Mucosa of stomach (tissue), 1 donor: ENCODE results near the gene VWA8.

Experiments
- H3K27me3 ChIP-seq: one replicate; pipeline ENCODE4 v1.7.0; 2013; ENCODE audit warnings: mild to moderate bottlenecking, low read length; ENCODE audit not compliant: control insufficient read depth, insufficient read depth
- H3K36me3 ChIP-seq: one replicate; pipeline ENCODE4 v1.7.0; 2013; ENCODE audit warnings: low read length; ENCODE audit not compliant: control insufficient read depth, insufficient read depth
- H3K4me1 ChIP-seq: one replicate; pipeline ENCODE4 v1.7.0; 2013; ENCODE audit warnings: mild to moderate bottlenecking, low read length; ENCODE audit not compliant: control insufficient read depth, insufficient read depth
- H3K4me3 ChIP-seq: one replicate; pipeline ENCODE4 v1.7.0; 2013; ENCODE audit warnings: low read length
- H3K9ac ChIP-seq: one replicate; pipeline ENCODE4 v1.7.0; 2013; ENCODE audit warnings: mild to moderate bottlenecking, low read length, moderate library complexity
- H3K9me3 ChIP-seq: one replicate; pipeline ENCODE4 v1.7.0; 2013; ENCODE audit warnings: mild to moderate bottlenecking, low read length, moderate library complexity; ENCODE audit not compliant: control insufficient read depth
- donor health status: Pancreatic carcinoma.

The VWA8 gene

GRCh38 chr13:41709511-41709910, 251.4 kb downstream of the VWA8 start:
- H3K27me3 ChIP-seq = no peaks in the 10 kb centered on the region
- no peaks in the 10 kb centered on the region for H3K9me3 ChIP-seq
- no peak overlapping the region for H3K9ac ChIP-seq
- H3K4me3 ChIP-seq = no peak overlapping the region
- no peaks in the 10 kb centered on the region for H3K4me1 ChIP-seq
- no peaks in the 10 kb centered on the region for H3K36me3 ChIP-seq

- no peaks in the 10 kb centered on the region for H3K27me3 ChIP-seq
- H3K9ac ChIP-seq = no peak overlapping the region
- H3K4me1 ChIP-seq = no peaks in the 10 kb centered on the region
- H3K9me3 ChIP-seq = no peaks in the 10 kb centered on the region
- no peaks in the 10 kb centered on the region for H3K36me3 ChIP-seq
- no peak overlapping the region for H3K4me3 ChIP-seq
Observed at GRCh38 chr13:41708713-41709112, 252.2 kb downstream of the VWA8 start.

- no peak overlapping the region for H3K9ac ChIP-seq
- H3K27me3 ChIP-seq = no peaks in the 10 kb centered on the region
- no peaks in the 10 kb centered on the region for H3K36me3 ChIP-seq
- H3K4me1 ChIP-seq = no peaks in the 10 kb centered on the region
- H3K4me3 ChIP-seq = no peak overlapping the region
- no peaks in the 10 kb centered on the region for H3K9me3 ChIP-seq
Observed at GRCh38 chr13:41707194-41707821, 253.6 kb downstream of the VWA8 start.

GRCh38 chr13:41706152-41706551, 254.8 kb downstream of the VWA8 start:
- Histone ChIP-seq H3K9ac (no peak overlapping the region), H3K27me3 (no peaks in the 10 kb centered on the region), H3K4me1 (no peaks in the 10 kb centered on the region), H3K9me3 (no peaks in the 10 kb centered on the region), H3K36me3 (no peaks in the 10 kb centered on the region), H3K4me3 (no peak overlapping the region)

- no peaks in the 10 kb centered on the region for H3K27me3 ChIP-seq
- H3K36me3 ChIP-seq = no peaks in the 10 kb centered on the region
- no peak overlapping the region for H3K4me3 ChIP-seq
- H3K9ac ChIP-seq = no peak overlapping the region
- H3K9me3 ChIP-seq = no peaks in the 10 kb centered on the region
- H3K4me1 ChIP-seq = no peaks in the 10 kb centered on the region
Observed at GRCh38 chr13:41702540-41702939, 258.4 kb downstream of the VWA8 start.

- no peaks in the 10 kb centered on the region for H3K9me3 ChIP-seq
- H3K36me3 ChIP-seq = no peaks in the 10 kb centered on the region
- no peak overlapping the region for H3K9ac ChIP-seq
- no peaks in the 10 kb centered on the region for H3K4me1 ChIP-seq
- H3K4me3 ChIP-seq = no peak overlapping the region
- H3K27me3 ChIP-seq = no peaks in the 10 kb centered on the region
Observed at GRCh38 chr13:41701676-41702075, 259.2 kb downstream of the VWA8 start.

- no peaks in the 10 kb centered on the region for H3K27me3 ChIP-seq
- no peaks in the 10 kb centered on the region for H3K9me3 ChIP-seq
- no peak overlapping the region for H3K9ac ChIP-seq
- H3K4me1 ChIP-seq = no peaks in the 10 kb centered on the region
- H3K36me3 ChIP-seq = no peaks in the 10 kb centered on the region
- no peak overlapping the region for H3K4me3 ChIP-seq
Observed at GRCh38 chr13:41700790-41701310, 260.1 kb downstream of the VWA8 start.

- Histone ChIP-seq H3K9me3 (no peaks in the 10 kb centered on the region), H3K9ac (no peak overlapping the region), H3K4me3 (no peak overlapping the region), H3K4me1 (no peaks in the 10 kb centered on the region), H3K36me3 (no peaks in the 10 kb centered on the region), H3K27me3 (no peaks in the 10 kb centered on the region)
Observed at GRCh38 chr13:41699759-41700158, 261.1 kb downstream of the VWA8 start.

- Histone ChIP-seq H3K9ac (no peak overlapping the region), H3K4me3 (no peak overlapping the region), H3K36me3 (no peaks in the 10 kb centered on the region), H3K27me3 (no peaks in the 10 kb centered on the region), H3K4me1 (no peaks in the 10 kb centered on the region), H3K9me3 (no peaks in the 10 kb centered on the region)
Observed at GRCh38 chr13:41697578-41697977, 263.3 kb downstream of the VWA8 start.

- no peaks in the 10 kb centered on the region for H3K27me3 ChIP-seq
- no peak overlapping the region for H3K9ac ChIP-seq
- no peaks in the 10 kb centered on the region for H3K9me3 ChIP-seq
- H3K4me1 ChIP-seq = no peaks in the 10 kb centered on the region
- no peak overlapping the region for H3K4me3 ChIP-seq
- H3K36me3 ChIP-seq = no peaks in the 10 kb centered on the region
Observed at GRCh38 chr13:41696163-41697003, 264.5 kb downstream of the VWA8 start.

- Histone ChIP-seq H3K36me3 (no peaks in the 10 kb centered on the region), H3K27me3 (no peaks in the 10 kb centered on the region), H3K9ac (no peak overlapping the region), H3K9me3 (no peaks in the 10 kb centered on the region), H3K4me1 (no peaks in the 10 kb centered on the region), H3K4me3 (no peak overlapping the region)
Observed at GRCh38 chr13:41694545-41695301, 266.2 kb downstream of the VWA8 start.

- H3K36me3 ChIP-seq = no peaks in the 10 kb centered on the region
Observed at GRCh38 chr13:41693434-41693833, 267.5 kb downstream of the VWA8 start.

More at GRCh38 chr13:41693434-41693833, 267.5 kb downstream of the VWA8 start:
- Histone ChIP-seq H3K9me3 (no peaks in the 10 kb centered on the region), H3K4me1 (no peaks in the 10 kb centered on the region), H3K27me3 (no peaks in the 10 kb centered on the region), H3K9ac (no peak overlapping the region), H3K4me3 (no peak overlapping the region)
